Caco-2 (cell line): ENCODE measurements around the gene TMEM208. TPM values are rescaled to one million over a fixed set of nuclear protein-coding genes. Genes with fewer than 3 reads are reported as not detected.

Experiments used
- BruUV-seq: library from RNA; stranded (reverse); fragments of 400-500 nt; replicated peaks from 2 replicates; lab custom pipeline; 2021; lab: Mats Ljungman, UMichigan
- CTCF ChIA-PET: fragments of 300-600 bp; sonication (Branson Sonifier 250); formaldehyde crosslinking; loops from one replicate; lab custom pipeline; 2022; ENCODE audit warnings: antibody characterized with exemption; lab: Charles Lee
- POLR2A ChIA-PET: fragments of 300-600 bp; sonication (Branson Sonifier 250); formaldehyde crosslinking; loops from one replicate; lab custom pipeline; 2022; ENCODE audit warnings: antibody characterized with exemption; lab: Charles Lee
- DNase-seq, 2 experiments: peaks; one replicate each; pipeline versions ENCODE4 v3.0.0 to v3.0.0-alpha.2; 2020 to 2022
- H3K27me3 ChIP-seq: replicated peaks from 2 replicates; pipeline ENCODE4 v1.6.0; 2011; ENCODE audit warnings: low read length; ENCODE audit not compliant: control insufficient read depth, insufficient read depth
- H3K36me3 ChIP-seq: 2 replicates; pipeline ENCODE4 v1.5.1; 2011; ENCODE audit warnings: low read length; ENCODE audit not compliant: control insufficient read depth, insufficient read depth
- H3K4me1 ChIP-seq: fragments of 250-450 bp; sonication (Bioruptor Pico); 2 replicates; pipeline ENCODE4 v1.5.1; 2020; ENCODE audit warnings: mild to moderate bottlenecking
- H3K4me3 ChIP-seq: 2 replicates; pipeline ENCODE4 v1.5.1; 2011; ENCODE audit warnings: low read depth, mild to moderate bottlenecking, control low read depth, low read length
- H3K9me3 ChIP-seq: fragments of 250-450 bp; sonication (Bioruptor Pico); 2 replicates; pipeline ENCODE4 v1.5.1; 2020; ENCODE audit warnings: mild to moderate bottlenecking, moderate library complexity
- H3K27ac Mint-ChIP-seq: one replicate; pipeline ENCODE4 v1.8.0; 2022; ENCODE audit warnings: mixed read lengths; ENCODE audit not compliant: unreplicated experiment
- H3K27me3 Mint-ChIP-seq: one replicate; pipeline ENCODE4 v1.8.0; 2022; ENCODE audit warnings: mixed read lengths; ENCODE audit not compliant: insufficient read depth, unreplicated experiment
- H3K36me3 Mint-ChIP-seq: one replicate; pipeline ENCODE4 v1.8.0; 2022; ENCODE audit warnings: mild to moderate bottlenecking, mixed read lengths; ENCODE audit not compliant: insufficient read depth, unreplicated experiment
- H3K4me1 Mint-ChIP-seq: one replicate; pipeline ENCODE4 v1.8.0; 2022; ENCODE audit warnings: low read depth, mixed read lengths; ENCODE audit not compliant: unreplicated experiment
- H3K4me3 Mint-ChIP-seq: one replicate; pipeline ENCODE4 v1.8.0; 2022; ENCODE audit warnings: mild to moderate bottlenecking, moderate library complexity, mixed read lengths; ENCODE audit not compliant: unreplicated experiment
- H3K9me3 Mint-ChIP-seq: one replicate; pipeline ENCODE4 v1.8.0; 2022; ENCODE audit warnings: mixed read lengths; ENCODE audit not compliant: unreplicated experiment
- CTCF ChIP-seq, 2 experiments: fragments of 200-600 bp in 1 of 2; IDR thresholded peaks; 1 replicate in 1 of 2; 2 replicates in 1 of 2; pipeline versions ENCODE4 v1.5.1 to v1.8.0; 2011 to 2022; ENCODE audit warnings: antibody characterized with exemption in 1 of 2, control low read depth in 1 of 2, inconsistent platforms in 1 of 2, low read depth in 1 of 2, low read length in 1 of 2, mild to moderate bottlenecking in 1 of 2, moderate library complexity in 1 of 2; ENCODE audit not compliant: insufficient read depth in 1 of 2, severe bottlenecking in 1 of 2, unreplicated experiment in 1 of 2
- intact Hi-C: fragments of 100-400 bp; cut with micrococcal nuclease; formaldehyde crosslinking; loops from one replicate; pipeline ENCODE4 v1.10.0; 2022; ENCODE audit not compliant: unreplicated experiment
- total RNA-seq: library from RNA; stranded (reverse); gene quantifications from 2 replicates; pipeline ENCODE4 v1.2.3, GENCODE V29; 2022

Gene TMEM208
- total RNA-seq, 1 experiment from 2014 or later, result 69.7 TPM

- H3K9me3 ChIP-seq, result no peaks in the 10 kb centered on the region
- TF ChIP-seq CTCF (IDR thresholded peaks at IDR 0.05; ENCODE audit: insufficient read depth in 1 of 2, low read depth in 1 of 2, low read length in 1 of 2, severe bottlenecking in 1 of 2, unreplicated experiment in 1 of 2), result no peak
- ChIA-PET CTCF (interaction anchor here (0.7 kb wide), 1 partner anchor 73 kb away, joined by 3 read pairs; no protein-coding TSS in a partner anchor), POLR2A (no interaction called here)
- peaks cover 15% of the 10 kb centered on the region for H3K4me1 ChIP-seq
- no peak overlapping the region for H3K27ac Mint-ChIP-seq
- H3K27me3 Mint-ChIP-seq, result no peaks in the 10 kb centered on the region
- no peaks in the 10 kb centered on the region for H3K36me3 Mint-ChIP-seq
- no peaks in the 10 kb centered on the region for H3K36me3 ChIP-seq
- H3K4me3 Mint-ChIP-seq, result no peak overlapping the region
- H3K9me3 Mint-ChIP-seq, result no peaks in the 10 kb centered on the region
- H3K4me3 ChIP-seq, result no peak overlapping the region
- peaks cover 9% of the 10 kb centered on the region for H3K4me1 Mint-ChIP-seq
- BruUV-seq, result no TSS peak
- no peaks in the 10 kb centered on the region for H3K27me3 ChIP-seq
- intact Hi-C loops, result no loop called here
- DNase-seq, result no peak
Observed at GRCh38 chr16:67265834-67266233, 38.9 kb downstream of the TMEM208 start.

- ChIA-PET POLR2A (interaction anchor here (0.6 to 1.3 kb wide), 6 partner anchors 22 to 203 kb away, joined by 3 to 10 read pairs (median 6); no protein-coding TSS in a partner anchor), CTCF (interaction anchor here (0.6 to 3.7 kb wide), 5 partner anchors 8 to 213 kb away, joined by 3 to 19 read pairs (median 3); partner anchors contain the start of gene ATP6V0D1)
- peak; percentile 73 to 90 for DNase-seq
- no peak for TF ChIP-seq CTCF (IDR thresholded peaks at IDR 0.05; ENCODE audit: insufficient read depth in 1 of 2, low read depth in 1 of 2, low read length in 1 of 2, severe bottlenecking in 1 of 2, unreplicated experiment in 1 of 2)
- Mint-ChIP-seq H3K4me1 (peaks cover 9% of the 10 kb centered on the region), H3K9me3 (no peaks in the 10 kb centered on the region), H3K27me3 (no peaks in the 10 kb centered on the region), H3K4me3 (no peak overlapping the region), H3K27ac (no peak overlapping the region), H3K36me3 (no peaks in the 10 kb centered on the region)
- no TSS peak for BruUV-seq
- intact Hi-C loops, result no loop called here
- peaks cover 15% of the 10 kb centered on the region for H3K4me1 ChIP-seq
- H3K4me3 ChIP-seq, result no peak overlapping the region
- H3K27me3 ChIP-seq, result no peaks in the 10 kb centered on the region
- no peaks in the 10 kb centered on the region for H3K36me3 ChIP-seq
- no peaks in the 10 kb centered on the region for H3K9me3 ChIP-seq
Observed at GRCh38 chr16:67268136-67268579, 41.2 kb downstream of the TMEM208 start.

GRCh38 chr16:67269766-67270165, 42.8 kb downstream of the TMEM208 start:
- H3K4me3 Mint-ChIP-seq, result no peak overlapping the region
- H3K27ac Mint-ChIP-seq, result no peak overlapping the region
- intact Hi-C loops, result no loop called here
- ChIA-PET POLR2A (no interaction called here), CTCF (interaction anchor here (0.5 to 3.7 kb wide), 4 partner anchors 9 to 43 kb away, joined by 3 to 19 read pairs (median 4); partner anchors contain the start of genes FHOD1 and TMEM208)
- H3K4me1 ChIP-seq, result peaks cover 15% of the 10 kb centered on the region
- no peaks in the 10 kb centered on the region for H3K27me3 Mint-ChIP-seq
- peaks cover 9% of the 10 kb centered on the region for H3K4me1 Mint-ChIP-seq
- BruUV-seq, result no TSS peak
- no peaks in the 10 kb centered on the region for H3K9me3 ChIP-seq
- H3K9me3 Mint-ChIP-seq, result no peaks in the 10 kb centered on the region
- TF ChIP-seq CTCF (IDR thresholded peaks at IDR 0.05; ENCODE audit: insufficient read depth in 1 of 2, low read depth in 1 of 2, low read length in 1 of 2, severe bottlenecking in 1 of 2, unreplicated experiment in 1 of 2), result no peak
- no peak overlapping the region for H3K4me3 ChIP-seq
- no peaks in the 10 kb centered on the region for H3K27me3 ChIP-seq
- H3K36me3 Mint-ChIP-seq, result no peaks in the 10 kb centered on the region
- no peaks in the 10 kb centered on the region for H3K36me3 ChIP-seq
- no peak for DNase-seq
